HUES64 (cell line): ENCODE results near the gene ATXN7L1.
A peak's percentile ranks its signal among the peaks of the same experiment; 100 is the strongest.

ENCODE experiments used
- H3K27ac ChIP-seq: 2 replicates; pipeline ENCODE4 v1.7.0; 2013; ENCODE audit warnings: low read depth, low read length, inconsistent platforms
- H3K27me3 ChIP-seq: 2 replicates; pipeline ENCODE4 v1.6.1; 2013; ENCODE audit warnings: mild to moderate bottlenecking, low read length; ENCODE audit not compliant: insufficient read depth
- H3K36me3 ChIP-seq: 2 replicates; pipeline ENCODE4 v1.6.1; 2013; ENCODE audit warnings: mild to moderate bottlenecking, low read length; ENCODE audit not compliant: insufficient read depth
- H3K4me1 ChIP-seq: 2 replicates; pipeline ENCODE4 v1.6.1; 2013; ENCODE audit warnings: mild to moderate bottlenecking, low read length, moderate library complexity; ENCODE audit not compliant: insufficient read depth
- H3K4me3 ChIP-seq: 2 replicates; pipeline ENCODE4 v1.5.1; 2013; ENCODE audit warnings: mild to moderate bottlenecking, low read length, moderate library complexity
- H3K9ac ChIP-seq: 2 replicates; pipeline ENCODE4 v1.6.1; 2013; ENCODE audit warnings: mild to moderate bottlenecking, low read depth, low read length
- H3K9me3 ChIP-seq: 2 replicates; pipeline ENCODE4 v1.6.1; 2013; ENCODE audit warnings: low read depth, low read length; ENCODE audit not compliant: insufficient read depth
- whole genome bisulfite sequencing: fragments of 150-250, 120-280 bp; methylation state at CpG from one replicate; pipeline ENCODE4 v1.1.7; 2013; ENCODE audit warnings: missing lambda C conversion rate; 5-methylcytosine and 5-hydroxymethylcytosine counted together

Gene ATXN7L1

GRCh38 chr7:105596866-105597265, 279.5 kb downstream of the ATXN7L1 start:
- no peaks in the 10 kb centered on the region for H3K27me3 ChIP-seq
- WGBS, result 55% methylated on average over 4 of the region's 4 CpGs
- peaks cover 23% of the 10 kb centered on the region for H3K4me1 ChIP-seq
- no peaks in the 10 kb centered on the region for H3K9me3 ChIP-seq
- no peak overlapping the region for H3K27ac ChIP-seq
- H3K36me3 ChIP-seq, result no peaks in the 10 kb centered on the region
- H3K9ac ChIP-seq, result no peak overlapping the region
- H3K4me3 ChIP-seq, result no peak overlapping the region

- Histone ChIP-seq H3K4me3 (no peak overlapping the region), H3K9me3 (no peaks in the 10 kb centered on the region), H3K27me3 (no peaks in the 10 kb centered on the region), H3K27ac (no peak overlapping the region), H3K4me1 (peaks cover 11% of the 10 kb centered on the region), H3K9ac (no peak overlapping the region), H3K36me3 (no peaks in the 10 kb centered on the region)
- WGBS, result 90% methylated on average over 3 of the region's 3 CpGs
These were observed 282.4 kb downstream of the ATXN7L1 start for GRCh38 chr7:105594034-105594433.

DNA sequence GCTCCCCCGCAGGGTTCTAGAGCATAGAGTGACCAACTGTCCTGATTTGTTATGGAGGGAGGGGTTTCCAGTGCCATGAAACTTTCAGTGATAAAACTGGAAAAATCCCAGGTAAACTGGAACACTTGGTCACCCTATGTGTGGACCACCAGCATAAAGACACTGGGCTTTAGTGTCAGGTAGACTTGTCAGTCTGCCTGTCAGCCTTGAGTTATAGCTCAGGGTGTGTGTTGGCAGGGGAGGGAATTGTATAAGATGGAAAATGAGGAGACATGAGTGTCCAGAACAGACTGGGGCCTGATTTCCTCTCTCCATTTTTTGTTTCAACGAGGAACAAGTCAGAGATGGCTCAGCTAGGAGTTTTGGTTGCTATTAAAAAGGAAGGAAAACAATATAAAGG, 284.9 kb downstream of the ATXN7L1 start:
- no peak overlapping the region for H3K4me3 ChIP-seq
- H3K36me3 ChIP-seq, result no peaks in the 10 kb centered on the region
- H3K9me3 ChIP-seq, result no peaks in the 10 kb centered on the region
- no peak overlapping the region for H3K27ac ChIP-seq
- H3K27me3 ChIP-seq, result no peaks in the 10 kb centered on the region
- WGBS, result 86% methylated on average over 2 of the region's 2 CpGs
- no peak overlapping the region for H3K9ac ChIP-seq
- H3K4me1 ChIP-seq, result peaks cover 5% of the 10 kb centered on the region; the same call in 1 of the 2 replicates

DNA sequence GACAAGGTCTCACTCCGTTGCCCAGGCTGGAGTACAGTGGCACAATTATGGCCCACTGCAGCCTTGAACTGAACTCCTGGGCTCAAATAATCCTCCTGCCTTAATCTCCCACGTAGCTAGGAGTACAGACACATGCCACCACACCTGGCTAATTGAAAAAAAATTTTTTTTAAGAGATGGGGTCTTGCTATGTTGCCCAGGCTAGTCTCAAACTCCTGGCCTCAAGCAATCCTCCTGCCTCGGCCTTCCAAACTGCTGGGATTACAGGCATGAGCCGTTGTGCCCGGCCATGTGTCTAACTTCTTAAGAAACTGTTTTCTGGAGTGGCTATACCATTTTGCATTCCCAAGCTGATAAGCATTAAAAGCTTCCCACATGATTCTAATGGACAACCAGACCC, 285.6 kb downstream of the ATXN7L1 start:
- H3K9ac ChIP-seq, result no peak overlapping the region
- H3K4me3 ChIP-seq, result no peak overlapping the region
- no peaks in the 10 kb centered on the region for H3K36me3 ChIP-seq
- 0 out of 2 replicates have a peak, but pooled peaks cover 2% of the 10 kb centered on the region for H3K4me1 ChIP-seq
- no peaks in the 10 kb centered on the region for H3K9me3 ChIP-seq
- no peaks in the 10 kb centered on the region for H3K27me3 ChIP-seq
- no peak overlapping the region for H3K27ac ChIP-seq
- WGBS, result 91% methylated on average over 5 of the region's 5 CpGs

- Histone ChIP-seq H3K9ac (no peak overlapping the region), H3K9me3 (no peaks in the 10 kb centered on the region), H3K4me1 (0 out of 2 replicates have a peak, but pooled peaks cover 2% of the 10 kb centered on the region), H3K27ac (no peak overlapping the region), H3K36me3 (no peaks in the 10 kb centered on the region), H3K27me3 (no peaks in the 10 kb centered on the region), H3K4me3 (no peak overlapping the region)
- WGBS, result 48% methylated on average over 6 of the region's 6 CpGs
These were observed 286.9 kb downstream of the ATXN7L1 start for GRCh38 chr7:105589356-105590077.

DNA sequence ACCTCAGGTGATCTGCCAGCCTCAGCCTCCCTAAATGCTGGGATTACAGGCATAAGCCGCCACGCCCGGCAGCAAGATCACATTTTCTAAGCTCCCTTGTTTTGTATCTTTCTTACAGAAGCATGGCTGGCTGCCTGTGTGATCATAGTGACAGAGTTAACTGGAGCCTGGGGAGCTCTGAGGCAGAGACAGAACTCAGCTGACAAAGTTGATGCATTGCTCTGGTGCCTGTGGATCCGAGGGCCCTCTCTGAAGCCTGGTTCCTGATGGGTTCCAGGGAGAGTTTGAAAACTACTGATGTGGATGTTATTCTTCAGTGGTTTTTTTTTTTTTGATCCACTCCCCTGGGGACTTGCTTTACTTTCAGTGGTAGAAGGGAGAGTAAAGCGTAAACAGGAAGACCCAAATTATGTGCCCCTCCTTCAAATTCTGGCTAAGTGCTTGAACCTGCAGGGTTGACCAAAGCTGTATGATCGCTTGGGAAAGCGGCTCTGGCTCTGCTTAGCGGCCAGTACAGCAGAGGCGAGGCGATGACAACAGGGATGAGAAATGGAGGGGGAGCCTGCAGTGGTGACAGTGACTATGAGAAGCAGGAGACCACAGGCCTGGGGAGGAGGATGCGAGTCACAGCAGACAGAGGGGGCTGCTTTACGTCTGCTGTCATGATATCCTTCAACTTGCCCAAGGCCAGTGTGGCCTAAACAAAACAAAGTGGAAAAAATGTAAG, 288.3 kb downstream of the ATXN7L1 start:
- H3K4me1 ChIP-seq, result no peaks in the 10 kb centered on the region
- H3K9ac ChIP-seq, result no peak overlapping the region
- WGBS, result 83% methylated on average over 12 of the region's 12 CpGs
- H3K36me3 ChIP-seq, result no peaks in the 10 kb centered on the region
- H3K4me3 ChIP-seq, result no peak overlapping the region
- 0 out of 2 replicates have a peak, but pooled peaks cover 3% of the 10 kb centered on the region for H3K9me3 ChIP-seq
- H3K27me3 ChIP-seq, result no peaks in the 10 kb centered on the region
- no peak overlapping the region for H3K27ac ChIP-seq

- no peak overlapping the region for H3K27ac ChIP-seq
- no peaks in the 10 kb centered on the region for H3K27me3 ChIP-seq
- no peaks in the 10 kb centered on the region for H3K36me3 ChIP-seq
- no peaks in the 10 kb centered on the region for H3K4me1 ChIP-seq
- H3K4me3 ChIP-seq, result no peak overlapping the region
- 0 out of 2 replicates have a peak, but pooled peaks cover 3% of the 10 kb centered on the region for H3K9me3 ChIP-seq
- H3K9ac ChIP-seq, result no peak overlapping the region
- WGBS, result 83% methylated on average over 1 of the region's 2 CpGs
These were observed 290.4 kb downstream of the ATXN7L1 start for GRCh38 chr7:105585850-105586500.

DNA sequence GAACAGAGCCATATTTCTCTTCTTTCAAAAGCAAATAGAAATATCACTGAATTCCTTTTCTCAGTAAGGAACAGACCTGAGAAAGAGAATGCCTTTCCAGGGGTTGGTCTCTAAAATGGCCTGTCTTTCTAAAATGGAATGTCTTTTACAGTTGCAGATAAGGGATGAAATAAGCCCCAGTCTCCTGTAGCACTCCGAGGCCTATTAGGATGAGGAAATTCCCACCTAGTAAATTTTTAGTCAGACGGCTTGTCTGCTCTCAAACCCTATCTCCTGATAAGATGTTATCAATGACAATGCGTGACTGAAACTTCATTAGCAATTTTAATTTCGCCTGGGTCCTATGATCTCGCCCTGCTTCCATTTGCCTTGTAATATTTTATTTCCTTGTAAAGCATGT, 292.2 kb downstream of the ATXN7L1 start:
- WGBS, result 95% methylated on average over 5 of the region's 5 CpGs
- H3K4me1 ChIP-seq, result peaks cover 7% of the 10 kb centered on the region; the same call in 1 of the 2 replicates
- H3K27ac ChIP-seq, result no peak overlapping the region
- no peak overlapping the region for H3K9ac ChIP-seq
- no peaks in the 10 kb centered on the region for H3K27me3 ChIP-seq
- no peak overlapping the region for H3K4me3 ChIP-seq
- H3K36me3 ChIP-seq, result no peaks in the 10 kb centered on the region
- H3K9me3 ChIP-seq, result 0 out of 2 replicates have a peak, but pooled peaks cover 3% of the 10 kb centered on the region

GRCh38 chr7:105583061-105583460, 293.3 kb downstream of the ATXN7L1 start:
- no peak overlapping the region for H3K4me3 ChIP-seq
- H3K27me3 ChIP-seq, result no peaks in the 10 kb centered on the region
- 91% methylated on average over 39 of the region's 39 CpGs for WGBS
- no peak overlapping the region for H3K27ac ChIP-seq
- H3K9ac ChIP-seq, result no peak overlapping the region
- H3K36me3 ChIP-seq, result no peaks in the 10 kb centered on the region
- H3K4me1 ChIP-seq, result peaks cover 7% of the 10 kb centered on the region; the same call in 1 of the 2 replicates
- H3K9me3 ChIP-seq, result 0 out of 2 replicates have a peak, but pooled peaks cover 3% of the 10 kb centered on the region

DNA sequence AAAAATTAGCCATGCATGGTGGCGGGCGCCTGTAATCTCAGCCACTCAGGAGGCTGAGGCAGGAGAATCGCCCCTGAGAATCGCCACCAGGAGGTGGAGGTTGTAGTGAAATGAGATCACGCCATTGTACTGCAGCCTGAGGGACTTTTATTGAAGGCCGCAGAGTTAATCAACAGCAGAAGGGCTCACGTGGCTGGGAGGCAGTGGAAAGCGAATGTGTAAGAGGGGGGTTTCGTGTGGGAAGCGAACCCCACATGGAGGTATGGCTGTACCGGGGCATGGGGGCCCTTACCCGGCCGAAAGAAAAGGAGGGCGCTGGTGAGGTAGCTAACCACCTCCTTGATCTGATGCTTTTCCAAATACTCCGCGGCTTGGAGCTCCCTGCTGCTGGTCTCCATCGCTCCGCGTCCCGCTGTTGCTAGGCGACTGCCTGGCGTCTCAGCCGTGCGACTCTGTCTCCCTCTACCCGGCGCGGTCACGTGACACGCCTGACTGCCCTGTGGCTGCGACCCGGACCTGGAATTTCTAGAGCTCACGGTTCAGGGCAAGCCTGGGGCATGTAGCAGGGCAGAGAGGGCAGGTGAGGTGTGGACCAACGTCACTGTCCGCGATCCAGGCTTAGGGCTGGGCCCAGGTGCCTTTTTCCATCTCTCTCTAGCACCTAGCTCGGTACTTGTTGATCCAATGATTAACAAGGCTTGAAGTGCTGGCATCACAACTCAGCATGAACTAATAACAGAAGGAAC, 295.2 kb downstream of the ATXN7L1 start, which contains the start of gene EFCAB10:
TSS of gene EFCAB10 (minus strand) at position 428 of the 746 bp plus-strand sequence. CDS start at position 398, 30 bp downstream.
- Histone ChIP-seq H3K4me1 (peaks cover 7% of the 10 kb centered on the region; the same call in 1 of the 2 replicates), H3K9ac (peak within 1 kb of the TSS; percentile 40; the same call in 1 of the 2 replicates), H3K36me3 (no peaks in the 10 kb centered on the region), H3K9me3 (0 out of 2 replicates have a peak, but pooled peaks cover 3% of the 10 kb centered on the region), H3K27me3 (no peaks in the 10 kb centered on the region), H3K4me3 (peak within 1 kb of the TSS; percentile 54), H3K27ac (no peak within 1 kb of the TSS)
- WGBS, result 12% methylated on average over 36 of the region's 36 CpGs
